Stimulated activated CD4-positive, alpha-beta T cell treated with anti-CD3 and anti-CD28 coated beads, Interleukin-1b, Interleukin-23, amount 100 ng/mL, for 48 hours (primary cell): ENCODE results near the gene ASMT.
"Not testable (repeated sequence)": the region's sequence is repeated elsewhere in the genome, so short reads cannot be mapped to it uniquely, and the experiment has no call there.

Experiments
- DNase-seq: peaks from one replicate; pipeline ENCODE4 v3.0.0-alpha.2; 2020

ASMT gene

GRCh38 chrX:1652011-1652811, 37.4 kb downstream of the ASMT start:
- peak; percentile 27 for DNase-seq

GRCh38 chrX:1656379-1656778, 41.5 kb downstream of the ASMT start:
- DNase-seq: no peak

- DNase-seq: peak; percentile 67
These were observed 42.7 kb downstream of the ASMT start for GRCh38 chrX:1657367-1658070.

DNA sequence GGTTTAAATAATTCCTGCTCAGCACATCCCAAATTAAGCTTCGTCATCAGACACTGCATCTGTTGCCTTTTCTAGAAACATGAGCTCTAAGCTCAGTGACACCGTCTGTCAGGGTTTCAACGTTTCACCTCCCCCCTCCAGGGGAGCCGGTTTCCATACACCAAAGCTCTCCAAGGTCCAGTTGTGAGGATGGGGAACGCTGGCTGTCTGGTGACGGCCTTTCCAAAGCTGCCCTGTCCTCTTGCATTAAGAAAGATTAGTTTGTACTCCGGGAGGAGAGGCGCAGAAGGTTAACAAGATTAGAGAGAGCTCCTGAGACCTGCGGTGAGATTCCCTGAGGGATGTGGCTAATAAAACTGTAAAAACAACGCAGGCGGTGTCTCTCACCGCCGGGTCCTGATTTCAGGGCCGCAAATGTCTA, 43.2 kb downstream of the ASMT start:
- no peak for DNase-seq

- DNase-seq: no peak
These were observed 45.0 kb downstream of the ASMT start for GRCh38 chrX:1659664-1660461.

DNA sequence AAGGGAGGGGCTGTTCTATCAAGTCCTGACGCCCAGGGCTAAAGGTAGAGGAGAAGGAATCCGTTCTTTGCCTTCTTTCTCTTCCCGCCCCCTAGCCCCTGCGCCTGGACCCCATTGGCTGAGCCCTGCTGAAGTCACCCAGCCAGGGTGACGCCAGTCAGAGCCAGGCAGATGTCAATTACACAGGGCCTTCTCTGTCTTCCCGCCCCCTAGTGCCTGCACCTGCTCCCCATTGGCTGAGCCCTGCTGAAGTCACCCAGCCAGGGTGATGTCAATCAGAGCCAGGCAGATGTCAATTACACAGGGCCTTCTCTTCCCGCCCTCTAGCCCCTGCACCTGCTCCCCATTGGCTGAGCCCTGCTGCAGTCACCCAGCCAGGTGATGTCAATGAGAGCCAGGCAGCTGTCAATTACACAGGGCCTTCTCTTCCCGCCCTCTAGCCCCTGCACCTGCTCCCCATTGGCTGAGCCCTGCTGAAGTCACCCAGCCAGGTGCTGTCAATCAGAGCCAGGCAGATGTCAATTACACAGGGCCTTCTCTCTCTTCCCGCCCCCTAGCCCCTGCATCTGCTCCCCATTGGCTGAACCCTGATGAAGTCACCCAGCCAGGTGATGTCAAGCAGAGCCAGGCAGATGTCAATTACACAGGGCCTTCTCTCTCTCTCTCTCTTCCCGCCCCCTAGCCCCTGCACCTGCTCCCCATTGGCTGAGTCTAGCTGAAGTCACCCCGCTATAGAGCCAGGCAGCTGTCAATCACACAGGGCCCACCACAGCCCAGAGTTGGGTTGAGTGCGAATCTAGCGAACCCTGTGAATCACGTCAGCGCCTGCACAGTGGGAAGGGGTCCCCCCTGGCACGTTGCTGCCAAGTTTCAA, 46.4 kb downstream of the ASMT start:
- peak; percentile 97 for DNase-seq

DNA sequence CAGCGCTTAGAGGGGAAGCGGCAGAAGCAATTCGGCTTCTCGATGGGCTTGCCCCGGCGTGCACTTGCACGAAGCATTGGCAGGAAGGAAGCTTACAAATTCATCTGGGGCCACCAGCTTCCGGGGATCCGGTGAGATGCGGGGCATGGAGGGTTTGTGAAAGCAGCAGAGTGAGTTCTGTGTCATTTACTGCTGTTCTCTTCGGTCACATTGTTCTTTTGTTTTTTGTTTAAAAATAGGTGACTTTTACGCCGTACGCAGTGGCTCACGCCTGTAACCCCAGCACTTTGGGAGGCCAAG, 47.0 kb downstream of the ASMT start:
- DNase-seq: no peak

- no peak for DNase-seq
These were observed 52.7 kb downstream of the ASMT start for GRCh38 chrX:1667566-1667965.

- DNase-seq: peak; percentile 40
These were observed 58.5 kb downstream of the ASMT start for GRCh38 chrX:1673337-1673736.

- no peak for DNase-seq
These were observed 62.0 kb downstream of the ASMT start for GRCh38 chrX:1676866-1677265.

DNA sequence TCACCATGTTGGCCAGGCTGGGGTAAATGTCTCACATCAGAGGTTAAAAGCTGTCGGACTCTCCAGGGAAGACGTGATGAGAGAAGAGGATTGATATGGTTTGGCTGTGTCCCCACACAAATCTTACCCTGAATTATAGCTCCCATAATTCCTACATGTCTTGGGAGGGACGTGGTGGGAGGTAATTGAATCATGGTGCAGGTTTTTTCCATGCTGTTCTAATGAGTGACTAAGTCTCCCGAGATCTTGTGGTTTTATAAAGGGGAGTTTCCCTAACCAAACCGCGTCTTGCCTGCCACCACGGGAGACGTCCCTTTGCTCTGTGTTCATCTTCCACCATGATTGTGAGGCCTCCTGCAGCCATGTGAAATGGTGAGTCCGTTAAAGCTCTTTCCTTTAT, 64.4 kb downstream of the ASMT start:
- peak; percentile 44 for DNase-seq

GRCh38 chrX:1681439-1681838, 66.6 kb downstream of the ASMT start:
- no peak for DNase-seq

- not testable (repeated sequence) for DNase-seq
These were observed 67.0 kb downstream of the ASMT start for GRCh38 chrX:1681856-1682255.

DNA sequence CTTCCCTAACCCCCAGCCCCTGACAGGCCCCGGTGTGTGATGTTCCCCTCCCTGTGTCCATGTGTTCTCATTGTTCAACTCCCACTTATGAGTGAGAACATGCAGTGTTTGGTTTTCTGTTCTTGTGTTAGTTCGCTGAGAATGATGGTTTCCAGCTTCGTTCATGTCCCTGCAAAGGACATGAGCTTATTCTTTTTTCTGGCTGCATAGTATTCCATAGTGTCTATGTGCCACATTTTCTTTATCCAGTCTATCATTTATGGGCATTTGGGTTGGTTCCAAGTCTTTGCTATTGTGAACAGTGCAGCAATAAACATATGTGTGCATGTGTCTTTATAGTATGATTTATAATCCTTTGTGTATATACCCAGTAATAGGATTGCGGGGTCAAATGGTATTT, 67.6 kb downstream of the ASMT start:
- not testable (repeated sequence) for DNase-seq

DNA sequence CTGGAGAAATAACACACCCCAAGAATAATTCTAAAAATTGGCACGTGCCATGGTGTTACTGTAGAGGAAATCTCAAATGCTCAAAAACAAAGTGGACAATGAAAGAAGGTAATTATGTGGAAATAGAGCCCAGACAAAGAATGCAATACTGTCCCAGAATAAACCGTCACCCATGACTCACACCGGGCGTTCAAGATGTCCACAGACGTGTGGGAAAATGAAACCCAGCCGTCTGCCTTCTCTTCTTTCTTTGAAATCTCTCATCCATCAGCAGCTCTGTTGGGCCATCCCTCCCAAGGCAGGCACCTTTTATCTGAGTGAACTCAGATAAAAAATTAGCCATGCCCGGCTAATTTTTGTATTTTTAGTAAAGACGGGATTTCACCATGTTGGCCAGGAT, 70.0 kb downstream of the ASMT start:
- not testable (repeated sequence) for DNase-seq

- DNase-seq: not testable (repeated sequence)
These were observed 70.6 kb downstream of the ASMT start for GRCh38 chrX:1685444-1685880.

- no peak for DNase-seq
These were observed 71.8 kb downstream of the ASMT start for GRCh38 chrX:1686642-1687041.
